ENCODE results near the gene MTMR6.
"Not testable (repeated sequence)": the region's sequence is repeated elsewhere in the genome, so short reads cannot be mapped to it uniquely, and the experiment has no call there.

MTMR6 gene

DNA sequence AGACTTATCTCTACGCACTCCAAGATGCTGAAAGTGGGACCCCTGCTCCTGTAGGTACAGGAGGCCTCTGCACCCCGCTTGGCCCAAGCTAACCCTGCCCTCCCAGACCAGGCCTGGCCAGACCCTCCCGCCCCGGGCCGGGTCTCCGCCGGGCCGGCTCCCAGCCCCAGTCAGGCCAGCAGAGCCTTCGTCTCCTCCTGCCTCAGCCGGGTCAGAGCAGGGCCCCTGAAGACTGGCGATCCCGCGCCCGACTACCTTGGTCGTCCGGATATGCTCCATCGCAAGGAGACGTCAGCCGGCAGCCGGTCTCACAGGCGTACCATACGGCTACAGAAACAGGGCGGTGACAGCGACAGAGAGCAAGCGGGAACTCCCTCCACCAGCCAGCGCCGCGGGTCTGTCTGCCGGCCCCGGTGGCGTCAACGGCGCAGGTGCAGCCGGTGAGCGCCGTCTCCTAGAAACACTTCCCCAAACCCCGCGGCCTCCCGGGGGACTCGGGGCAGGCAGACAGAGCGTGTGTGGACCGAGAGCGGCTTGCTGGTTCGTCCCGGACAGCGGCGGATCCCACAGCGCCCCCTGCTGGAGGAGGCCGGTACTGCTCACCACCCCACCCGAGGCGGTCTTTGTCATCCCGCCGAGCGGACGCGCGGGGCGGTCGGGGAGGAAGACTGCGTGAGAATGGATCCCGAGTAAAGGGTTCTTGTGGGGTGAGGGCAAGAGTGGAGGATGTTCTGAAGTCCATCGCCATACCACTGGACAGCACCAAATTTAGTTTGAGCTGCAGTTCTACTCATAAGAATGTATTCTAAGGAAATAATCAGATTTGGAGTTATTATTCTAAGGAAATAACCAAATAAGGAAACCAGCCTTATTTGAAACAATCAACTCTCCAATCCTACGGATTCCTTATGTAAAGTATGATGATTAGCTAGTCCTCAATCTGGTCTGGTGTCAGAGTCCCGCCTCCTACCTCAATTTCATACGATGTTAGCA lies at the start of gene MTMR6:
Gene MTMR6 (minus strand): TSS at position 520 of the 993 bp plus-strand sequence. CDS start 241 bp downstream, at position 279.
- peak; percentile 98 for DNase-seq

DNA sequence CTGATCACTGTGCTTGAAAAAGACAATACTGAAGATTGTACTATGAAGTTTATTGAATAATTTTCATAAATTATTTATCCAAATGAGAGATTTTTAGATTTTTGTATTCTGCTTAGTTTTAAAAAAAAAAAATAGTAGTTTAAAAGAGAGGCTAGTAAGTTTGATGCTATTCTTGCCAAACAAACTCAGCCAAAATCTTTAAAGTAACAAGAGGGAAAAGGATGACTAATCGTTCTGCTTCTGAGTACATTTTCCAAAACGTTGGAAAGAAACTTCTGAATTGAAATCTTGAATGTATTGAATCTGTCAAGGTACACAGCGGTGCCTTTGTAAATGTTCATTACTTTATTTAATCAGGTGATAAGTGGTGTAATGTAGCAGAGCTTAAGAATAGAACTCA lies 48.6 kb upstream of the MTMR6 start:
- no peak for DNase-seq

DNA sequence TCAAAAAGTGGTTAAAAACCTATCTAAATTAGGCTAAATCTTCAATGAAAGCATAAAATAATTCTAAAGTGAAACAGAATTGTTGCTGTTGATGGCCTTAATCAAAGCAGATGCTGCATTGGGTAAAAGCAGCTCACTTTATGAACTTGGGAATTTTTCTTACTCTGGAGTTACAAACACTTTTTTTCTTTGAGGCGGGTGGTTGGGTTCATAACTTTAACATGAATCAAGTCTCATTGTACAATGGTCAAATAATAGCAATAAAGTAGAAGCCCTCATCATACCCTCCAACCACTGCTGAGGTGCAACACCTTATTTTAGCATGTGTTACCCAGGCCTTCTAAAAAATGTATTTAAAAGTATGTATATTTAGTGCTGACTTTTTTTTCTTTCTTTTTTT lies 43.3 kb upstream of the MTMR6 start:
- no peak for DNase-seq

- DNase-seq = no peak
These were observed 42.4 kb upstream of the MTMR6 start for GRCh38 chr13:25329706-25330105.

DNA sequence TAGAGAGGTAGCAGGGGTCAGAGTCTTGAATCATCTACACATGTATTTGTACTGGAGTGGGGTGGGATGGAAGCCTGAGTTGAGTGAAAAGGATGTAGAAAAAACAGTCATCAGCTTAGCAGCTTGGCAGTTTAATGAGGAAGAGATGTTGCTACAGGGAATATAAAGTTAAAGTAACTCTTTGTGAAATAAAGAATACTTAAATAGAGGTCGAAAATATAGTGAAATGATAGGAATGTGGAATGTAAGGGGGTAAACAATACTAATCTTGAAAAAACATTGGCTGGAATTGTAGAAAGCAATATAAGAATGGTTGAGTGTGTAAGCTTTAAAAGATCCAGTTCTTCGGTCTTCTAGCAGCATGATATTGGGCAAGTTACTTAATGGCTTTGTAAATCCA lies 36.8 kb upstream of the MTMR6 start:
- DNase-seq = no peak

DNA sequence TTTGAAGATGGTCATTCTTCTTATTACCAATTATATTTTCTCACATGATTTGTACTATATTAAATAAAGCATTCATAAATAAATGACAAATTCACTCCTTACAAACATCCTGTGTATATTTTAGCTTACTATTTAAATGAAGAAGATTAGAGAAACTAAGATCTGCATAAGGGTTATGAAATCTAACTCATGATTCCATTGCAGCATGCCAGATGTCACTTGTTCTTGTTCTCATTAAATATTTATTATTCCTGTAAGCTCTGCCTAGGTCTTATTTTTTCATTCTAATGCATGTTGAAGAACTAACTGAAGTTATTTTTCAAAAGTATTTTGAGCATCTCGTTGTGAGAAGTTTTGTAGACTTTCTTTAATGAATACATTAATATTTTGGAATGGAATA lies 32.5 kb upstream of the MTMR6 start:
- DNase-seq = no peak

- not testable (repeated sequence) for DNase-seq
These were observed 31.7 kb upstream of the MTMR6 start for GRCh38 chr13:25318946-25319345.

- DNase-seq = no peak
These were observed 23.6 kb upstream of the MTMR6 start for GRCh38 chr13:25310891-25311290.

DNA sequence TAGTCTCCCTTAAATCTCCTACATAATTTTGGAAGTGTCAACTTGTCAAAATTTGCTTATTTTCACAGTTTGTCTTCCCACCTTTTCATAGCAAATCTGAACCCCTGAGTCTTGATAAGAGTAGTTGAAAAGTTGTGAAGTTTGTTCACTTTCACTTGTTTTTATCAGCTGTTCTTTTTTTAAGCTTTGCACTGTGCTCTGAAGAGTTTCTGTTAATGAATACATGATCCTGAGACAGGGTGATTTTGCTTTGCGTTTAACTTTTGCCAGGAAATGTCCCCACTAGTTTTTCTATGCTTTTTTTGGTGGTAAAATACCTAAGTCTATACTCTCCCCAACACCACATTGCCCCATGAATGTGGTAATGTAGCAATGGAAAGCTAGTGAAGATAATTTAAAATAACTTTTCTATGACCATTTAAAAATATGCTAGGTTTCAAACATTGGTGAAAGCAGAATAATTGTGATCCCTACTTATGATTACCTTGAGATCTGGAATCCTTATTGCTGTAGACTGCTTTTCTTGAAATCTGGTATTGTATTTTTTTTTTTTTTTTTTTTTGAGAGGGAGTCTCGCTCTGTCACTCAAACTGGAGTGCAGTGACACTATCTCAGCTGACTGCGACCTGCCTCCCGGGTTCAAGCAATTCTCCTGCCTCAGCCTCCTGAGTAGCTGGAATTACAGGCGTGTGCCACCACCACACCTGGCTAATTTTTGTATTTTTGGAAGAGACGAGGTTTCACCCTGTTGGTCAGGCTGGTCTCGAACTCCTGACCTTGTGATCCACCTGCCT lies 19.6 kb upstream of the MTMR6 start:
- no peak for DNase-seq

DNA sequence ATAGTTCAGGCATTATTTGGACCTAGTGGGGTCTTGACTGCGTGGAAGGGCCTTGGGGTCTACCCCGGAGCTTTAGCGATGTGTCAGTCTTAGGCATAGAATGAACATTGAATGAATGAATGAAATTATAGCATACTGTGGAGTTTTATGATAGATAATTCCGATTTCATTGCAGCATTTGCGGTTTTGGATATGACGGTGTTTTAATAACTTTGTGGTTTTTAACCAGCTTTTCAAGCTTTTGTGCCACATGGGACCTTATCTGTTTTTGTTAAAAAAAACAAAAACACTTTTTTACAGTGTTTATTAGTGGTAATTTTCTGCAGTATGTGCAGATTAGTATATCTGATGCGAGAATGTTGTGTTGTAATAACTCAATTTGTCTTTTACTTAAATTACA lies 14.8 kb upstream of the MTMR6 start:
- DNase-seq = no peak

DNA sequence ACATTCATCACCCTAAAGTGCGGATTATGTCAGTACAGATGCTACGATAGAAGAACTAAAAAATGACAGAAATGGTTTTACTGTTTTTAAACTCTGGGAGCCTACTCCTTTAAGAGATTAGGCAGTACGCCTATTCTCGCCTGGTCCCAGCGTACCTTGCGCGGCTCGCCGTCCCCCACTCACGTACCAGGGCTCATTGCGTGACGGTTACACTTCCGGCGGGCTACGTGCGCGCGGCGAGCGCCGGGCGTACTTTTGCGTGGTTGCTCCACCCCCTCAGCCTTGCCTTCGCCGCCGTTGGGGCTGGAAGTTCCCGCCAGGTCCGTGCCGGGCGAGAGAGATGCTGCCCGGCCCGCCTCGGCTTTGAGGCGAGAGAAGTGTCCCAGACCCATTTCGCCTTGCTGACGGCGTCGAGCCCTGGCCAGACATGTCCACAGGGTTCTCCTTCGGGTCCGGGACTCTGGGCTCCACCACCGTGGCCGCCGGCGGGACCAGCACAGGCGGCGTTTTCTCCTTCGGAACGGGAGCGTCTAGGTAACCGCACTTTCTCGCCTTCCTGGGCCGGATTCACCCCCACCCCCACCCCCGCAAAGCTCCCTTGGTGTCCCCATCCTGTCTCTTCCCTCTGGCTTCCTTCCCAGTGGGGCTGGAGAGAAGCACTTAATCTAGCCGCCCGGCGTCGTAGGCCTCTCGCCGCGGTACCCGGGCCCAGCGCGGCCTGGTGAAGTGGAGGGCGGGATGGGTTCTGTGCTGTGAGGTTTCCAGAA lies 14.2 kb upstream of the MTMR6 start, which contains the start of gene NUP58:
Gene NUP58 (plus strand): TSS at position 279 of the 767 bp plus-strand sequence. CDS start 149 bp downstream, at position 428.
- DNase-seq = peak; percentile 96

- DNase-seq = peak; percentile 73
These were observed 13.6 kb upstream of the MTMR6 start for GRCh38 chr13:25300861-25301346.

DNA sequence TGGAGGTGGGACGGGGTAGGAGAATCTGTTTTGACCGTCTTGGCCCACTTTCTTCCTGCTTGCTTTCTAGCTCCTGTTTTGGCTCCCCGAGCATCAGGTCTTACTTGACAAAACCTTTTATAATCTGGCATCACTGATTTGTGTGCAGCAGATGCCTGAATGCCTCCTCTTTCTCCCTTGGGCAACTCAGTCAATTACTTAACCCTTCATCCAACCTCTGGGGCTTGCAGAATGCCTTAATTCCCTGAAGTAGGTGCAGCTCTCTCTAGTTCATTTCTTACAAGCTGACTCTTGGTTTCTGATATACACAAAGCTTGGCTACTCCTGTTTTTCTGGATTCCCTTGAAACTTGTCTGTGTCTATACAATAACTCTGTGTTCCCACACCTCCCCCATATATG lies 8.4 kb upstream of the MTMR6 start:
- no peak for DNase-seq

GRCh38 chr13:25295228-25295627 lies 7.9 kb upstream of the MTMR6 start:
- DNase-seq = no peak

DNA sequence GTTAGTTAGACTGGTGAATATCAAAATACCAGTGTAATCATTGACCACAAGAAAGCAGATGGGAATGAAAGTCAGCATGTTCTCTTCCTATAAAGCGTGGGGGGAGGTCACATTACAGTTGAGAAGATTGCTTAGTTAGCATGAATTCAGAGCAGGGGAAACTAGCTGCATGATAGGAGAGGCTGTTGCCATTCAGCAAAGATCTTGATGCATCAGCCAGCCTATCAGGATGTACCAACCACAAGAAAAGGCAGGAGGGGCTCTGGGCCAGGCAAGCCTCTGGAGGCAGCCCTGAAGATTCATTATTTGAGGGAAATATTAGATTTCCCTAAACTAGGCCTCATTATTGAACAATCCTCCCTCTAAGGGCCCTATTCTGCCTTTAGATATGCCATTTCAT lies 5.0 kb upstream of the MTMR6 start:
- DNase-seq = no peak

GRCh38 chr13:25291691-25292090 lies 4.4 kb upstream of the MTMR6 start:
- no peak for DNase-seq

DNA sequence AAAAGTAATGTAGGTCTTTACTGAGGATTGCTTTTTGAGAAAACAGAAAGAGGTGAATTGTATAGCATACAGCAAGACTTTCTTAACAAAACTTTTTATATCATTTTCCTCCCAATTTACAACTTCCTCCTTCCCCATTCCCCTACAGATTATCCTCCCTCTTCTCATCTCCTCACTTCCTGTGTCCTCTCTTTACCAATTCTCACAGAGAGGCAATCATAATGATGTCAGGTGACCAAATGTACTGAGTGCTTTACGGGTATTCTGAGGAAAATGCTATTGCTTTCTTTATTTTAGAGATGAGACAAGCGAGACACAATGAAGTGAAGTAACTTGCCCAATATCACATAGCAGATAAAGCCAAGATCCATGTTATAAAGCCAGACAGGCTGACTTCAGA lies 1.7 kb upstream of the MTMR6 start:
- DNase-seq = no peak

DNA sequence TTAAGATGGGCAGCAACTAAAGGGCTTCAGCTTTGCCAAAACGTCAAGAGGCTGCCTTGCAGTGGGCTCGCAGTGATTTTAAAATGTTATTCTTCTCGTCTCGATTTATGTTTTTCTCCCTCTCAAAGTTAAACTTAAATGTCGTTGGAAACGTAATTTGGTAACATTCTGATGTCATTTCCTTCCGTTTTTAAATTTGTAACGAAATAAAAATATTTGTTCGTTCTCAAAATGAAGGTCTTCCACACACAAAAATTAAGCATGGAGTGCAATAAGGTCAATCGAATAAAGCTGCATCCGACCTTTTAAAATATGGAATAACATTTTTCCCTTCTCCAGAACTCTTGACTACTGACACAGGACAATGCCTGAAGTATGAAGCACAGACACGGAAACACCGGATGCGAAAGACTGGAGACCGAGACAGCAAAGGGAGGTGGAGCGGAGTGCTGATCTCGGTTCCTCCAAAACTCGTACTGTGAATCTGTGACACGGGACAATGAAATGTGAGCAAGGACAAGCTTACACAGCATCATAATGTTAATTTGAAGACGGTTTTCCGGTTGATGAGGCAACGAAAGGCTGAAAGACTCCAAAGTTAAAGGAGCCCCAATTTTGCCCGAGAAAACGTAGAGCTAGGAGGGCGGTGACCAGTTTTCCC lies 850 bp downstream of the MTMR6 start:
- no peak for DNase-seq

DNA sequence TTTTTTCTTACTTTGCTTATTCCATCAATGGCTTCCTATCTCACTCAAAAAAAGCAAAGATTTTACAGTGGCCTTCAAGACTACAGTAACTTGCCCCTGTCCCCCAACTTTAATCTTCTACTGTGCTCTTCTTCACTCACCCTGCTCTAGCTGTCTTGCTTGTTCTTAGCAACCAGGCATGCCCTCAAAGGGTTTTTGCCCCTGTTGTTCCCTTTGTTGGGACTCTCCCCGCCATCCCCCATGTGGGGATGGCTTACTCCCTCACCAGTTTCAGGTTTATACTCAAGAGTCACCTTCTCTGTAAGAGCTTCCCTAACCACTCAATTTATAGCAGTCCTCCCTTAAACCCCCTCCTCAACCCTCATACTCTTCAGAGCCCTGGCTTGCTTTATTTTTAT lies 5.4 kb downstream of the MTMR6 start:
- DNase-seq = no peak

- DNase-seq = no peak
These were observed 5.9 kb downstream of the MTMR6 start for GRCh38 chr13:25281193-25281934.

GRCh38 chr13:25280396-25280795 lies 6.9 kb downstream of the MTMR6 start:
- DNase-seq = no peak

Measured in right forelimb (tissue), 1 donor.